ENCODE results near the gene ASTN1. TPM values are rescaled to one million over a fixed set of nuclear protein-coding genes. Genes with fewer than 3 reads are reported as not detected.

Gene ASTN1
- total RNA-seq, 1 experiment from 2014 or later = 0.85 TPM

DNA sequence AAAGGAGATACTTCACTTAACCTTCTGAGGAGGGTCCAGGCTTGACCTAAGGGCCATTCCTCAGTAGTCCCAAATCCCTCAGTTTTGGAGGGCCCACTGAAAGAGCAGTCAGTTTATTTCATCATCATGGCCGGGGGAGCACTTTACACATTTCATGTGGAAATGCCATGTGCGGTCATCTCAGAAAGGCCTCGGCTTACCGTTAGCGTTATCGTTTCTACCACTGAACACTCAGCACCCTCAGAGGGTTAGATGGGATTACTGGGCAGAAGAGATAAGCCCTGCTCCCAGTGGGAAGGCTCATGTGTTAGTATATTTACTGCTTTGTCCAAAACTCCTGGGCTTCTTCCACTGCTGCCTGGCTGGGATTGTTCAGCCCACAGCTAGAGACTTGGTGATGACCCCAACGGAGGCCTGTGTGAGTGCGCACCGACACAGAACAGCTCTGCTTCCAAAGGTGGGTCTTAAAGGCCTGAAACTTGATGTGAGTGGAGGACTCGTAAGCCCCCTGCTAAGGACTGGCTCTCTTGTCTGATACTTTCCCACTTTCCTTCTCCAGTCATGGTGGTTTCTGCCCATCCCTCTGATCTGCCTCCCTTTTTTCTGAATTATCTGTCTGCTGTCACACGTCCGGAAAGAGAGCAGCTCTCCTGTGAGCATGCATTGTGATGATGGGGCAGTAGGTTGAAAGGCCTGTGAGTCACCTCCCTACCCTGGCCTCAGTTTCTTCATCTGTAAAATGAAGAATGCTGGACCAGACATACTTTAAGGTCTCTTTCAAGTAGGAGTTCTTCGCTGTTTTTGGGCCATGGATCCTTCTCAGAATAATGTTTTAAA, 284.5 kb downstream of the ASTN1 start:
- DNase-seq (ENCODE audit: low spot score) = no peak

- no peak for DNase-seq (ENCODE audit: low spot score)
Measured at GRCh38 chr1:176878750-176879536, 285.6 kb downstream of the ASTN1 start.

GRCh38 chr1:176877557-176877956, 287.0 kb downstream of the ASTN1 start:
- no peak for DNase-seq (ENCODE audit: low spot score)

DNA sequence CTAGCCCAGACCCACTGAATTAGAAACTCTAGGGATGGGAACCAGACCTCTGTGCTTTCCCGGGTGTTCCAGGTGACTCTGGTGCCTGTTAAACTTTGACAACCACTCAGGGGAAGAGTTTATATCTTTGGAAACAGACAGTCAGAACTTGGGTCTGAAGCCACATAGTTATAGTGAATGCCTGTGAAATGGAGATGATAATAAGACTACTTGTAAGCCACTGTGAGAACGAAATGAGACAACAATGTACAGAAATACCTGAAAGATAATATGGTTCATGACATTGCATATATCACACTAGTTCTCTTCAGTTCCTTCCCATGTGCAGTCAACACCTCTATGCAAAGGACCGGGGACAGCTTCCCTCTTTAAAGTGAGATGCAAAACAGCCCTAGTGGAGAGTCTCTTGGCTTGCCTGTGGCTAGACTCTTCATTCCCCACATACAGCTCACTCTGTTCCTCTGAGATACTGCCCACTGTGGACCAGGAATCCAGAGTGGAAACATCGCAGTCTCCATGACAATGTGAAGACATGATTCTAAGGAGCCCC, 287.5 kb downstream of the ASTN1 start:
- DNase-seq (ENCODE audit: low spot score) = no peak

DNA sequence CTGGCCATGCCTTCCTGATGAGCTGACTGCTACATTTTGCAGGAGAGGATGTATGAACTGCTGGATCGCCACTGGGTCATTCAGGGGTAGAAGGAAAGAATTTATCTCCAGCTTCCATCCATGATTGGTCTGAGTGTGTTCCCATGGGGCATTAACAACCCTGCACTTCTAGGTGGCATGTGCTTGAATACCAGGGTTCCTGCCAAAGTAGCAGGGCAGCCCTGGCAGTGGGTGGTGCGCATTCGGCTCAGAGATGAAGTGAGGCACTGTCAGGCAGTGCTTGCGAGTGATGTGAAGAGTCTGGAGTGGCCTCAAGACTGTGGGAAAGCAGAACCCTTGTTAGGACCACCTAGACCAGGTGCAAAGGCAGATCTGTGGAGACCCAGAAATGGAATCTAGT, 294.9 kb downstream of the ASTN1 start:
- DNase-seq (ENCODE audit: low spot score) = no peak

GRCh38 chr1:176866011-176866714, 298.3 kb downstream of the ASTN1 start:
- DNase-seq (ENCODE audit: low spot score) = no peak

- no peak for DNase-seq (ENCODE audit: low spot score)
Measured at GRCh38 chr1:176864211-176864610, 300.3 kb downstream of the ASTN1 start.

- DNase-seq (ENCODE audit: low spot score) = no peak
Measured at GRCh38 chr1:176863613-176864012, 300.9 kb downstream of the ASTN1 start.

- peak; percentile 25 for DNase-seq (ENCODE audit: low spot score)
Measured at GRCh38 chr1:176858433-176858916, 306.0 kb downstream of the ASTN1 start.

DNA sequence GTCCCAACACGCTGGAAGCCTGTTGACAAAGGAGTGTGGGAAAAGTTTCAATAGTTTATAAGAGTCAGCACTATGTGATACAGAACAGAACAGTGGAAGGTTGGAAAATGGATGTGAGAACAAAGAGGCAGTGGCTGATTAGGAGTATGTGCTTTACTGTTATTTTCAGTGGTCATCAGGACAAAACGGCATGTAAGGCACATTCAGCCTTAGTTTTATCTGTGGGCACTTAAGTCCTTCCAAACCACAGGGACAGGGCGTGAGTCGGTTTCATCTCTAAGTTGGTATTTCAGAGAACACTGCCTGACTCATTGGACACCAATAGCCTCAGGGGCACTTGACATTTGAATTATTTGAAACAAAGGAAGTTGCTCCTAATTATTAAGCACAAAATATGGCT, 306.9 kb downstream of the ASTN1 start:
- peak; percentile 37 for DNase-seq (ENCODE audit: low spot score)

DNA sequence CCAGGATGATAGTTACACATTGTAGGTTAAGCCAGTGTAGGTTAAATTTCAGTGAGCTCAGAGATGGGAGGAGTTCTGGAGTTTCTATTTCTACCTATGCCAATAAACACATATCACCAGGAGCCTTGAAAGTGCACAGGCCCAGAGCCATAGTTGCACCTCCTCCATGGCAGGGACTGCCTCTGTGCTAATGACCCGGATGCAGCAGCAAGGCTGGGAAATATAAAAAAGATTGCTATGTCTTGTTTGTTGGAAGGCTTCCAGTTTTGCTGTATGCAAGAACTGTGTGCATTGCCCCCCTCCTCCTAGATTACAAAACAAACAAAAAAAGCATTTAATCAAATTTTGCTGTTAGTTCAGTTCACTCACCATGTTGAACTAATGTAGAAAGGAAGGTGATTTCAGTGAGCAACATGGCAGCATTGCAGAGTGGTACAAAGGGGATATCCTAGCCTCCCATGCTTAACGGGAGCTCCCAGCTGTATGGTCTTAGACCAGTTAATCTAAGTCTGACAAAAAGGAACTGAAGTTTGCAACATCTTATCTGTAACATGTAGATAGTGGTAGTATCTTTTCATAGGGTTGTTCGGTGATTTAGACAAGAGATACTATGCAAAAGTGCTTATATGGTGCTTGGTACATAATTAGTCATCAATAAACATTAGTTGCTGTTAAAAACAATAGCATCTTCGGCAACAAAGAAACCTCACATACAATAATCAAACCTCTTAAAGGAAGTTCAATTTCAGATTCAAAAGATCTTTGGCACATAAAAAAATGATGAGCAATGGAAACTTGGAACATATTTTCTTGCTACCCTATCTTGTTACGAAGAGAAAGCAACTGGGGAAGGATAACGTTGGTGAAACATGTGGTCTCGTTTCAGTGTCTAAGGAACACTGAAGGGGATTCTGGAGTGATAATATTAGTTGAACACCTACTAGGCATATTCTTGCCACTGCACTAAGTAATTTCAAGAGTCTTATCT, 309.5 kb downstream of the ASTN1 start:
- no peak for DNase-seq (ENCODE audit: low spot score)

DNA sequence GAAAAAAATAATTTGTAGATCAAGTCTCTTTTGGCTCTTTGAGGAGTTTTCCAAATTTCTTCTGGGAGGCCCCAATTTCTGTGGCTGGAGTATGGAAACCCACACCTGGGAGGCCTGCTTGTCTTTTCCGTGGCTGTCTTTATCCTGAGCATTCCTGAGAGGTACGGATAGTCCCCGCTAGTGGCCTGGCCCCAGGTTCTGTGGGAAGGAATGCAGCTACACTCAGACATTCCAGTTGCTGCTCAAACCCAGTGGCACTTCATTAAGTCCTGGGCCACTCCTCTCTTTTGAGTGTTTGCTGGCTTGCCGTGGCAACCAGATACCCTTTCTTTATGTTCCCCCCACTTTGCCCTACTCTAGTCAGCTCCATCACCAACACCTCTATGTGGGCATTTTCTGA, 310.4 kb downstream of the ASTN1 start:
- no peak for DNase-seq (ENCODE audit: low spot score)

DNA sequence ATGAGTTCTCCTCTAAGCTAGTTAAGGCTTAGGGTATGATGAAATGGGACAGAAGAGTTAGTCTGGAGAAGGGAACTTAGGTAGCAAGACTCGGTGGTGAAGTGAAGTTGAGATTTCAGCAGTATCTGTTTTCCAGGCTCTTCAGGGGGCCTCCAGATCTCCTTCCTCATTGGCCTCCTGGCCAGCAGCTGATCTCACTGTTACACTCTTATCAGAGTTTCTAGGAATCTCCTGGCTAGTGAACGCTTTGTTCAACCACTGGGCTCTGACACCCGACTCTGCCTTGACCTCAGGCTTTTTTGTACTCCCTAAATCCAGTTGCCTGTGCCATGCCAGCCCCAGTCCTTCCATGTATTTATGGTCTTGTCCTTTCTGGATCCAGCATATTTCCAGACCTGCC, 311.0 kb downstream of the ASTN1 start:
- DNase-seq (ENCODE audit: low spot score) = no peak

- DNase-seq (ENCODE audit: low spot score) = no peak
Measured at GRCh38 chr1:176852124-176852523, 312.4 kb downstream of the ASTN1 start.

DNA sequence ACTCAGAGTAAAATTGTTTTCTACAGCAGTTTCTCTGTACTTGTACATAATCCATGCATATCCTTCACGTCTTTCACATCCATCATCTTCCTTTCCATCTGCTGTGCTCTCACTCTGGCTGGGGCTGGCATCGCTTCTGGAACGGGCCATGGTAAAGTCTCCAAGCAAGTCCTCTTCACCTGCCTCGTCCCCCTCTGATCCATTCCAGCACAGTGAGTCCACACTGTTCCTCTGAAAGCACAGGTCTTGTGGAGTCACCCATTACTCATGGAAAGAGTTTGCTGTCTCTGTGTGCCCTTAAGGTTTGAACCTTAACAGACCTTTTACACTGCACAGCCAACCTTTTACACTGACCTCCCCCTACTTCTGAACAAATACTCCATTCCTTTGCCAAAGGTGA, 313.6 kb downstream of the ASTN1 start:
- no peak for DNase-seq (ENCODE audit: low spot score)

DNA sequence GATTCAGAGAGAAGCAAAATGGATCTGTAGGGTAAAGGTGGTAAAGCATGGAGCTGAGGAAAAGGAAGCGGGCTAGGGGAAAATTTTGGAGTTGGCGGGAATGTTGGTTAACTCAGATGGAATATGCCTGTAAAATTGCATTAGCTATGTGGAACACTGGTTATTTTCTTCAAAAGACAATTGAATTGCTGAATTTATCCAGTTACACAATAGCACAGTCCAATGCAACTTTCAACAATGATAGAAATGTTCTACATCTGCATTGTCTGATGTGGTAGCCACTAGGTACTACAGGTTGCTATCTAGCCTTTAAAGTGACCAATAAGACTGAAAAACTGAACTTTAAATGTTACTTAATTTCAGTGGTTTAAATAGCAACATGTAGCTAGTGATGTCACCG, 315.2 kb downstream of the ASTN1 start:
- no peak for DNase-seq (ENCODE audit: low spot score)

DNA sequence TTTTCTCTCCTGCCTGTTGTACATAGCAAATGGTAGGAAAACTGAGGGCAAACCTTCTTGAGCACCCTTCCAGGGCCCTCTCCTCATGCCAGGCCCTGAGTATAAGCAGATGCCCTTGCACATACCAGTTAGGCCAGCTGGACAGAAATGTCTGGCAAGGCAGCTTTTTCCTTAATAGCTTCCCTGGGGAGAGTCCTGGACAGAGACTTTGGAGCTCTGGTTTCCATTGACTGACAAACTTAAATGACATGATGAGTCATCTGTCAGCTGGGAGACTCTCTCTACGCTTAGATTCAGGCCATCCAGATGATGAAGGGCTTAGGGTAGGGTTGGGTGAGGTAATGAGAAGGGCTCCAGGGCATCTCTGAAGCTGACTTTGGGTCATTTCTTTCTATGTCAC, 317.5 kb downstream of the ASTN1 start:
- no peak for DNase-seq (ENCODE audit: low spot score)

DNA sequence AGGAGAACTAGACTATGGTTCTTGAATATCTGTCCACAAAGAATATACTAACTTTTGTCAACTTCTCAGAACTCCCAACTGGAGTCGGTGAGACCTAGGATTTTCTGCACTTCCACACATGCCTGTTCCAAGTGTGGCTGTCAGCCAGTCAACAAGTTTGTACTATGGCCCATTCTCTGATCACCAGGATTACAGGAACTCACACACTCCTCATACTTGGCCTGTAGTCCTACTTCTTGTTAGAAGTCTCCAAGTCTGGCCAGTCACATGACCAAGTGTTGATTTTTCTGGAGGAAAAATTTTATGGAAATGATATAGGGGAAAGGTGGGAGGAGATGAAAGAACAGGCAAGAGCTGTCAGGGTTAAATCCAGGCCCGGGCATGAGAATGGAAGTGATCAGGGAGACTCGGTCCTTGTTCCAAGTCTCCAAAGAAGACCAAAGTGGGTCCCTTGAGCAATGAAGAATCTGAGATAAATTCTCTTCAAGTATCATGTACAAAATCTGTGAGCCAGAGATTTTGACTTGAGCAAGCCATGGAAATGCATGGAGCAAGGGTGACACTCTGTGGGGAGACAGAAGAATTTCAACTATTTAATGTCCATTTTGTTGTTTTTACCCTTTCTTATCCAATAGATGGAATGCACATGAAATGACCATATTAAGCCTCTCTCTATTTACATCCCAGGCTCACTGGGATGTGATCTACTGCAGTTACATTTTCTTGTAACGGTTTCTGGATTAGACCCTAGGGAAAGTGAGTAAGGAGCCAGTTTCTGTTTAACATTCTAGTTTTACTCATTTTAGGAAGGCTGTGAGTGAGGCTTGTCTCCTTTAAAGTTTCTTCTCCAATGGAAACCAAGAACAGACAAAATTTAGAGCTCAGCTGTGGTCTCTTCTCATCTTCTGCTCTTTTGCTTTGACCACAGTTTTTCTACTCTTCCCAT, 320.9 kb downstream of the ASTN1 start:
- peak; percentile 51 for DNase-seq (ENCODE audit: low spot score)

GRCh38 chr1:176841238-176841637, 323.3 kb downstream of the ASTN1 start:
- DNase-seq (ENCODE audit: low spot score) = no peak

DNA sequence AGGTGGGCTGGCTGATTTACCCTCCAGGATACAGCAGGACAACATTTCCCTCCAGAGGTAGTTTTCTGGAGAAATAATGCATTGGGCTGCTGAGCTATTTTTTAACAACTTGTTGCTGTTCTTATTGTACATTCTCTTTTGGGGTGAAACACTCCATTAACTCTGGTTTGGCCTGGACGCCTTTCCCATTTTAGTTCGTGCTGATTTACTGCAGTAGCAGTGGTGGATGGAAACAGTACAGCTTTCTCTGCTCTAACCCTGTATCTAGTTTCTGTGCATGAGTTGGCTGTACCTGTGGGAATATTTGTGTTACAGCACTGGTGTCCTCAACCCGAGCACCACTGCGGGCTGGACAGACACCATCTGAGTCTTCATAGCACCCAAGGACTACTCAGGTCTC, 325.3 kb downstream of the ASTN1 start:
- no peak for DNase-seq (ENCODE audit: low spot score)

All from H4 (cell line).